GM12878 (cell line): ENCODE results near the gene FNDC3A. TPM values are rescaled to one million over a fixed set of nuclear protein-coding genes. Genes with fewer than 3 reads are reported as not detected.
A peak's percentile ranks its signal among the peaks of the same experiment; 100 is the strongest.

ENCODE experiments used
- ATAC-seq: fragments of 200-7000 bp; cut with Tn5 transposase; 3 replicates; pipeline ENCODE4 v1.9.1; 2020; ENCODE audit warnings: mild to moderate bottlenecking, moderate library complexity
- BruUV-seq: library from RNA; stranded (reverse); fragments of 400-500 nt; replicated peaks from 2 replicates; lab custom pipeline; 2021; lab: Mats Ljungman, UMichigan
- CTCF ChIA-PET: fragments of 300-600 bp; sonication (Branson Sonifier 250); formaldehyde crosslinking; extraction: SDS; loops from one replicate; lab custom pipeline; 2021; ENCODE audit warnings: inconsistent platforms; lab: Yijun Ruan, JAX
- POLR2A ChIA-PET: fragments of 350-600 bp; formaldehyde crosslinking; extraction: SDS; loops from one replicate; lab custom pipeline; 2021; ENCODE audit warnings: inconsistent platforms; lab: Charles Lee
- RAD21 ChIA-PET: fragments of 300-600 bp; sonication (Branson Sonifier 250); formaldehyde crosslinking; loops from one replicate; lab custom pipeline; 2023; ENCODE audit warnings: antibody characterized with exemption; ENCODE audit not compliant: unreplicated experiment; lab: Charles Lee
- SMC1A ChIA-PET: fragments of 300-600 bp; sonication (Branson Sonifier 250); formaldehyde crosslinking; loops from one replicate; lab custom pipeline; 2023; ENCODE audit not compliant: unreplicated experiment, uncharacterized antibody; lab: Charles Lee
- DNase-seq: peaks from one replicate; pipeline ENCODE4 v3.0.0-alpha.2; 2011; ENCODE audit warnings: low read depth, low spot score
- FAIRE-seq: peaks from 3 replicates; lab custom pipeline; 2011; peaks lifted over from hg19 to GRCh38; lab: Jason Lieb, UNC
- H2AFZ ChIP-seq: 2 replicates; pipeline ENCODE4 v1.6.0; 2011; ENCODE audit warnings: low read depth, low read length, control low read depth; ENCODE audit not compliant: control insufficient read depth
- H3K27ac ChIP-seq: 2 replicates; pipeline ENCODE4 v1.5.1; 2011; ENCODE audit warnings: control low read depth; ENCODE audit not compliant: control insufficient read depth, insufficient read depth
- H3K27me3 ChIP-seq, 2 experiments: replicated peaks in 1 of 2; 2 replicates each; pipeline versions ENCODE4 v1.6.0 to v1.6.1; 2011; ENCODE audit warnings: low read length in 1 of 2; ENCODE audit not compliant: control insufficient read depth in 2 of 2, insufficient read depth in 2 of 2
- H3K36me3 ChIP-seq, 2 experiments: 2 replicates each; pipeline ENCODE4 v1.5.1; 2011; ENCODE audit warnings: low read length in 1 of 2; ENCODE audit not compliant: control insufficient read depth in 2 of 2, insufficient read depth in 2 of 2
- H3K4me1 ChIP-seq: 2 replicates; pipeline ENCODE4 v1.6.1; 2011; ENCODE audit warnings: mild to moderate bottlenecking, low read length, moderate library complexity, mixed read lengths; ENCODE audit not compliant: control insufficient read depth, insufficient read depth
- H3K4me2 ChIP-seq: 2 replicates; pipeline ENCODE4 v1.6.0; 2011; ENCODE audit warnings: control low read depth; ENCODE audit not compliant: control insufficient read depth, insufficient read depth
- H3K4me3 ChIP-seq: fragments of 200-600 bp; sonication (generic); 2 replicates; pipeline ENCODE4 v1.5.1; 2016
- H3K79me2 ChIP-seq: 2 replicates; pipeline ENCODE4 v1.6.0; 2011; ENCODE audit warnings: low read length; ENCODE audit not compliant: control insufficient read depth, insufficient read depth
- H3K9ac ChIP-seq: 2 replicates; pipeline ENCODE4 v1.8.0; 2011; ENCODE audit warnings: low read length, control low read depth, mixed read lengths; ENCODE audit not compliant: control insufficient read depth, insufficient read depth
- H3K9me3 ChIP-seq: replicated peaks from 3 replicates; pipeline ENCODE4 v1.5.1; 2011; ENCODE audit warnings: mild to moderate bottlenecking, low read length; ENCODE audit not compliant: control insufficient read depth, insufficient read depth
- H4K20me1 ChIP-seq: 2 replicates; pipeline ENCODE4 v1.6.0; 2011; ENCODE audit not compliant: control insufficient read depth, insufficient read depth
- BACH1 ChIP-seq: fragments of 450-650 bp; IDR thresholded peaks from 2 replicates; pipeline ENCODE4 v1.6.1; 2017; ENCODE audit warnings: mild to moderate bottlenecking, borderline replicate concordance
- CEBPB ChIP-seq, 2 experiments: fragments of 150-350 bp in 1 of 2; IDR thresholded peaks; 2 replicates each; pipeline ENCODE4 v1.6.1; 2012 to 2014; ENCODE audit warnings: low read depth in 2 of 2, low read length in 2 of 2, borderline replicate concordance in 1 of 2, inconsistent platforms in 1 of 2
- DPF2 ChIP-seq: fragments of 450-650 bp; IDR thresholded peaks from 2 replicates; pipeline ENCODE4 v1.6.1; 2017; ENCODE audit warnings: mild to moderate bottlenecking
- FOS ChIP-seq: IDR thresholded peaks from 3 replicates; pipeline ENCODE4 v1.6.1; 2011; ENCODE audit warnings: borderline replicate concordance; ENCODE audit not compliant: insufficient read length; ENCODE audit errors: extremely low read depth
- JUND ChIP-seq: IDR thresholded peaks from 2 replicates; pipeline ENCODE4 v1.6.1; 2012; ENCODE audit warnings: low read depth, mild to moderate bottlenecking, low read length, improper control_type of control experiment, moderate library complexity
- LARP7 ChIP-seq: fragments of 450-650 bp; IDR thresholded peaks from 2 replicates; pipeline ENCODE4 v1.6.1; 2017; ENCODE audit warnings: mild to moderate bottlenecking
- MEF2B ChIP-seq: fragments of 450-650 bp; IDR thresholded peaks from 2 replicates; pipeline ENCODE4 v1.6.1; 2018; ENCODE audit warnings: mild to moderate bottlenecking, moderate library complexity; ENCODE audit not compliant: partially characterized antibody, poor library complexity, severe bottlenecking
- MYC ChIP-seq: IDR thresholded peaks from 2 replicates; pipeline ENCODE4 v1.6.1; 2011; ENCODE audit warnings: mild to moderate bottlenecking, low read length, moderate library complexity, inconsistent platforms; ENCODE audit not compliant: insufficient read depth, insufficient replicate concordance, insufficient read length, severe bottlenecking
- PAX8 ChIP-seq: fragments of 450-650 bp; IDR thresholded peaks from 2 replicates; pipeline ENCODE4 v1.6.1; 2017; ENCODE audit warnings: mild to moderate bottlenecking, moderate library complexity
- PML ChIP-seq: IDR thresholded peaks from 2 replicates; pipeline ENCODE4 v1.6.1; 2012; ENCODE audit warnings: low read length, inconsistent platforms
- POLR2A ChIP-seq: IDR thresholded peaks from 2 replicates; pipeline ENCODE4 v1.6.1; 2011; ENCODE audit warnings: low read depth, mild to moderate bottlenecking, low read length
- RAD51 ChIP-seq: fragments of 450-650 bp; IDR thresholded peaks from 2 replicates; pipeline ENCODE4 v1.6.1; 2016; ENCODE audit warnings: moderate library complexity, mild to moderate bottlenecking, inconsistent platforms
- RELA ChIP-seq: fragments of 450-650 bp; IDR thresholded peaks from 2 replicates; pipeline ENCODE4 v1.8.0; 2014; ENCODE audit warnings: borderline replicate concordance; ENCODE audit not compliant: partially characterized antibody
- STAT3 ChIP-seq: IDR thresholded peaks from 2 replicates; pipeline ENCODE4 v1.6.1; 2011; ENCODE audit warnings: low read depth, low read length, improper control_type of control experiment
- ZNF622 ChIP-seq: fragments of 450-650 bp; IDR thresholded peaks from 2 replicates; pipeline ENCODE4 v1.6.1; 2017; ENCODE audit warnings: mild to moderate bottlenecking, inconsistent platforms
- WGBS: methylation state at CpG from one replicate; pipeline ENCODE4 v1.1.6; 2016; ENCODE audit warnings: low lambda C conversion rate; ENCODE audit not compliant: insufficient replicate concordance, insufficient coverage; ENCODE audit errors: missing lambda C conversion rate; 5-methylcytosine and 5-hydroxymethylcytosine counted together
- in situ Hi-C: fragments of 300-500 bp; cut with MboI; formaldehyde crosslinking; loops from 9 replicates; pipeline ENCODE4 v1.14.3; 2018; ENCODE audit warnings: mixed read lengths
- intact Hi-C: fragments of 100-400 bp; cut with micrococcal nuclease; formaldehyde crosslinking; loops from one replicate; pipeline ENCODE4 v1.14.2; 2022; ENCODE audit not compliant: unreplicated experiment
- polyA plus RNA-seq, 11 experiments: library from polyadenylated mRNA; depleted of rRNA in 4 of 11; unstranded in 6 of 11; stranded (reverse) in 5 of 11; fragments of >200 nt; fragmentation: Nextera tagmentation in 4 of 11; fragmentation: Illumina TruSeq in 1 of 11; extraction: Ambion mirVana in 4 of 11; extraction: Trizol in 1 of 11; gene quantifications; 1 replicate in 1 of 11; 2 replicates in 10 of 11; pipeline versions ENCODE4 v1.2.1 to v1.2.3, GENCODE V29; 2011 to 2016; ENCODE audit warnings: inconsistent platforms in 2 of 11, missing spikeins in 2 of 11, low read depth in 1 of 11
- total RNA-seq, 4 experiments: library from RNA; depleted of rRNA in 3 of 4; stranded (reverse); fragments of >200 nt in 3 of 4; fragmentation: Illumina TruSeq in 1 of 4; extraction: Trizol in 1 of 4; gene quantifications; 2 replicates each; pipeline versions ENCODE4 v1.2.1 to v1.2.3, GENCODE V29; 2013 to 2021
- TF ChIP-seq, protein P1 (sequence below): fragments of 450-650 bp; formaldehyde crosslinking; IDR thresholded peaks from 2 replicates; pipeline ENCODE4 v1.4.0; 2022; ENCODE audit warnings: mild to moderate bottlenecking, moderate library complexity
- TF ChIP-seq, protein P2 (sequence below): fragments of 450-650 bp; IDR thresholded peaks from 2 replicates; pipeline ENCODE4 v1.6.1; 2016; ENCODE audit warnings: mild to moderate bottlenecking
- TF ChIP-seq, protein P3 (sequence below): fragments of 450-650 bp; IDR thresholded peaks from 2 replicates; pipeline ENCODE4 v1.6.1; 2017; ENCODE audit warnings: mild to moderate bottlenecking

The FNDC3A gene
- total and polyA plus RNA-seq, 10 of the 15 experiments (the other 5 are each of a cell fraction or from before 2014, with no cell fraction given): 6.3 to 46.4 (median 22.8) TPM

DNA sequence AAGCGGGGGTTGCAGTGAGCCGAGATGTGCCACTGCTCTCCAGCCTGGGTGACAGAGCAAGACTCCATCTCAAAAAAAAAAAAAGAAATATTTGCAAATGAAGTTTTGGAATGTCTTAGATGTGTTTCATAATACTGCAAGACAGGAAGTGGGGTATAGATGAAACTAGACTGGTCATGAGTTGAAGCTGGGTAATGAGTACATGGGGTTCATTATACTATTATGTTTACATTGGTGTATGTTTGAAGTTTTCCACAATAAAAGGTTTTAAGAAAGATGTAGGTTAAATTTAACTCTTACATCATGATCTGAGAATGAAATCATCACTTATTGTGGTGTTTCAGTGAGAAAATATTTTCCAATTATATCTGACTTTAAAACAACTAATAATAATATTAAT, 19.0 kb downstream of the FNDC3A start:
- no peak for FAIRE-seq
- no peak for TF ChIP-seq MYC
- TF ChIP-seq, protein P1, sequence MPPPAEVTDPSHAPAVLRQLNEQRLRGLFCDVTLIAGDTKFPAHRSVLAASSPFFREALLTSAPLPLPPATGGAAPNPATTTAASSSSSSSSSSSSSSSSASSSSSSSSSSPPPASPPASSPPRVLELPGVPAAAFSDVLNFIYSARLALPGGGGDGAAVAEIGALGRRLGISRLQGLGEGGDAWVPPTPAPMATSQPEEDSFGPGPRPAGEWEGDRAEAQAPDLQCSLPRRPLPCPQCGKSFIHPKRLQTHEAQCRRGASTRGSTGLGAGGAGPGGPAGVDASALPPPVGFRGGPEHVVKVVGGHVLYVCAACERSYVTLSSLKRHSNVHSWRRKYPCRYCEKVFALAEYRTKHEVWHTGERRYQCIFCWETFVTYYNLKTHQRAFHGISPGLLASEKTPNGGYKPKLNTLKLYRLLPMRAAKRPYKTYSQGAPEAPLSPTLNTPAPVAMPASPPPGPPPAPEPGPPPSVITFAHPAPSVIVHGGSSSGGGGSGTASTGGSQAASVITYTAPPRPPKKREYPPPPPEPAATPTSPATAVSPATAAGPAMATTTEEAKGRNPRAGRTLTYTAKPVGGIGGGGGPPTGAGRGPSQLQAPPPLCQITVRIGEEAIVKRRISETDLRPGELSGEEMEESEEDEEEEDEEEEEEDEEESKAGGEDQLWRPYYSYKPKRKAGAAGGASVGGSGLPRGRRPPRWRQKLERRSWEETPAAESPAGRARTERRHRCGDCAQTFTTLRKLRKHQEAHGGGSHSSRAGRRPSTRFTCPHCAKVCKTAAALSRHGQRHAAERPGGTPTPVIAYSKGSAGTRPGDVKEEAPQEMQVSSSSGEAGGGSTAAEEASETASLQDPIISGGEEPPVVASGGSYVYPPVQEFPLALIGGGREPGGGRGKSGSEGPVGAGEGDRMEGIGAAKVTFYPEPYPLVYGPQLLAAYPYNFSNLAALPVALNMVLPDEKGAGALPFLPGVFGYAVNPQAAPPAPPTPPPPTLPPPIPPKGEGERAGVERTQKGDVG (CRISPR knock-in tag): no peak
- TF ChIP-seq LARP7: no peak
- TF ChIP-seq MEF2B: peak; percentile 38
- no peak for TF ChIP-seq RELA
- TF ChIP-seq POLR2A: no peak
- peak; percentile 61 for TF ChIP-seq PML
- no peak for TF ChIP-seq STAT3
- TF ChIP-seq PAX8: no peak
- TF ChIP-seq, protein P2, sequence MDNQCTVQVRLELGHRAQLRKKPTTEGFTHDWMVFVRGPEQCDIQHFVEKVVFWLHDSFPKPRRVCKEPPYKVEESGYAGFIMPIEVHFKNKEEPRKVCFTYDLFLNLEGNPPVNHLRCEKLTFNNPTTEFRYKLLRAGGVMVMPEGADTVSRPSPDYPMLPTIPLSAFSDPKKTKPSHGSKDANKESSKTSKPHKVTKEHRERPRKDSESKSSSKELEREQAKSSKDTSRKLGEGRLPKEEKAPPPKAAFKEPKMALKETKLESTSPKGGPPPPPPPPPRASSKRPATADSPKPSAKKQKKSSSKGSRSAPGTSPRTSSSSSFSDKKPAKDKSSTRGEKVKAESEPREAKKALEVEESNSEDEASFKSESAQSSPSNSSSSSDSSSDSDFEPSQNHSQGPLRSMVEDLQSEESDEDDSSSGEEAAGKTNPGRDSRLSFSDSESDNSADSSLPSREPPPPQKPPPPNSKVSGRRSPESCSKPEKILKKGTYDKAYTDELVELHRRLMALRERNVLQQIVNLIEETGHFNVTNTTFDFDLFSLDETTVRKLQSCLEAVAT: 0 out of 2 replicates have a peak, but pooled peaks have one; percentile 27
- 0 out of 2 replicates have a peak, but pooled peaks have one; percentile 24 for TF ChIP-seq DPF2
- no peak for TF ChIP-seq BACH1
- TF ChIP-seq, protein P3, sequence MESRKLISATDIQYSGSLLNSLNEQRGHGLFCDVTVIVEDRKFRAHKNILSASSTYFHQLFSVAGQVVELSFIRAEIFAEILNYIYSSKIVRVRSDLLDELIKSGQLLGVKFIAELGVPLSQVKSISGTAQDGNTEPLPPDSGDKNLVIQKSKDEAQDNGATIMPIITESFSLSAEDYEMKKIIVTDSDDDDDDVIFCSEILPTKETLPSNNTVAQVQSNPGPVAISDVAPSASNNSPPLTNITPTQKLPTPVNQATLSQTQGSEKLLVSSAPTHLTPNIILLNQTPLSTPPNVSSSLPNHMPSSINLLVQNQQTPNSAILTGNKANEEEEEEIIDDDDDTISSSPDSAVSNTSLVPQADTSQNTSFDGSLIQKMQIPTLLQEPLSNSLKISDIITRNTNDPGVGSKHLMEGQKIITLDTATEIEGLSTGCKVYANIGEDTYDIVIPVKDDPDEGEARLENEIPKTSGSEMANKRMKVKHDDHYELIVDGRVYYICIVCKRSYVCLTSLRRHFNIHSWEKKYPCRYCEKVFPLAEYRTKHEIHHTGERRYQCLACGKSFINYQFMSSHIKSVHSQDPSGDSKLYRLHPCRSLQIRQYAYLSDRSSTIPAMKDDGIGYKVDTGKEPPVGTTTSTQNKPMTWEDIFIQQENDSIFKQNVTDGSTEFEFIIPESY: 0 out of 2 replicates have a peak, but pooled peaks have one; percentile 5
- TF ChIP-seq CEBPB (IDR thresholded peaks at IDR 0.05; ENCODE audit: borderline replicate concordance in 1 of 2, low read depth in 2 of 2, low read length in 2 of 2): no peak
- TF ChIP-seq RAD51: no peak
- no peak for TF ChIP-seq FOS
- TF ChIP-seq ZNF622: no peak
- no peak for TF ChIP-seq JUND

More for the DNA sequence above, 19.0 kb downstream of the FNDC3A start:
- ChIA-PET SMC1A (interaction anchor here (2.1 kb wide), 1 partner anchor 14 kb away, joined by 9 read pairs; no protein-coding TSS in a partner anchor), CTCF (no interaction called here), POLR2A (interaction anchor here (1.1 kb wide), 1 partner anchor 15 kb away, joined by 3 read pairs; no protein-coding TSS in a partner anchor), RAD21 (interaction anchor here (1.7 kb wide), 1 partner anchor 15 kb away, joined by 5 read pairs; no protein-coding TSS in a partner anchor)
- H3K4me3 ChIP-seq: no peak overlapping the region
- BruUV-seq: no TSS peak
- DNase-seq: no peak
- H2AFZ ChIP-seq: no peak overlapping the region
- intact Hi-C loops: no loop called here
- WGBS: 62% methylated on average over 2 of the region's 2 CpGs
- H3K27me3 ChIP-seq: no peaks in the 10 kb centered on the region
- H3K9me3 ChIP-seq: peaks cover 16% of the 10 kb centered on the region
- no peak overlapping the region for H3K27ac ChIP-seq
- in situ Hi-C loops: no loop called here
- no peak overlapping the region for H3K4me2 ChIP-seq
- ATAC-seq: peak; percentile 96
- H3K9ac ChIP-seq: no peak overlapping the region
- H3K79me2 ChIP-seq: peaks cover 46% of the 10 kb centered on the region
- H3K36me3 ChIP-seq: peaks cover 0 to 3% of the 10 kb centered on the region in 2 experiments; a peak in 1 of 4 replicates
- H4K20me1 ChIP-seq: no peaks in the 10 kb centered on the region
- H3K4me1 ChIP-seq: 0 out of 2 replicates have a peak, but pooled peaks cover 4% of the 10 kb centered on the region
